Panc1 (cell line): ENCODE measurements around the gene SUPT5H. TPM values are rescaled to one million over a fixed set of nuclear protein-coding genes. Genes with fewer than 3 reads are reported as not detected.

ENCODE experiments used
- ATAC-seq: fragments of 200-7000 bp; cut with Tn5 transposase; 2 replicates; pipeline ENCODE4 v1.9.1; 2020; ENCODE audit warnings: mild to moderate bottlenecking, moderate library complexity
- BruUV-seq: library from RNA; stranded (reverse); fragments of 400-500 nt; replicated peaks from 2 replicates; lab custom pipeline; 2021; lab: Mats Ljungman, UMichigan
- CTCF ChIA-PET: fragments of 300-600 bp; sonication (Branson Sonifier 250); formaldehyde crosslinking; loops from one replicate; lab custom pipeline; 2022; ENCODE audit warnings: antibody characterized with exemption; lab: Charles Lee
- POLR2A ChIA-PET: fragments of 300-600 bp; sonication (Branson Sonifier 250); formaldehyde crosslinking; loops from one replicate; lab custom pipeline; 2022; ENCODE audit warnings: antibody characterized with exemption; lab: Charles Lee
- DNase-seq: peaks from one replicate; pipeline ENCODE4 v3.0.0-alpha.2; 2010; ENCODE audit warnings: low read depth, low spot score
- H3K27ac ChIP-seq: 2 replicates; pipeline ENCODE4 v1.5.1; 2011; ENCODE audit warnings: mild to moderate bottlenecking, low read length, inconsistent platforms
- H3K27me3 ChIP-seq: fragments of 200-500 bp; sonication (Bioruptor generic); 2 replicates; pipeline ENCODE4 v1.6.0; 2014; ENCODE audit warnings: low read length, inconsistent platforms; ENCODE audit not compliant: control insufficient read depth, insufficient read depth
- H3K36me3 ChIP-seq: fragments of 200-500 bp; sonication (Bioruptor generic); 2 replicates; pipeline ENCODE4 v1.5.1; 2014; ENCODE audit warnings: inconsistent platforms, mild to moderate bottlenecking, low read length, moderate library complexity; ENCODE audit not compliant: control insufficient read depth, insufficient read depth
- H3K4me1 ChIP-seq: 2 replicates; pipeline ENCODE4 v1.5.1; 2011; ENCODE audit warnings: inconsistent platforms, mild to moderate bottlenecking, low read length, moderate library complexity; ENCODE audit not compliant: control insufficient read depth, insufficient read depth
- H3K4me3 ChIP-seq, 2 experiments: 2 replicates each; pipeline ENCODE4 v1.5.1; 2011 to 2012; ENCODE audit warnings: low read depth in 2 of 2, low read length in 2 of 2, mild to moderate bottlenecking in 2 of 2, inconsistent platforms in 1 of 2, moderate library complexity in 1 of 2
- H3K9me3 ChIP-seq: fragments of 200-500 bp; sonication (Bioruptor generic); 2 replicates; pipeline ENCODE4 v1.5.1; 2014; ENCODE audit warnings: low read depth, mild to moderate bottlenecking, inconsistent platforms, low read length, moderate library complexity; ENCODE audit not compliant: control insufficient read depth, insufficient read depth
- POLR2AphosphoS5 ChIP-seq: IDR thresholded peaks from 2 replicates; pipeline ENCODE4 v1.6.1; 2012; ENCODE audit warnings: mild to moderate bottlenecking, low read depth, low read length, moderate library complexity
- SIN3A ChIP-seq: IDR thresholded peaks from 2 replicates; pipeline ENCODE4 v1.6.1; 2012; ENCODE audit warnings: low read depth, mild to moderate bottlenecking, low read length, moderate library complexity, borderline replicate concordance; ENCODE audit not compliant: insufficient read depth
- TCF7L2 ChIP-seq: IDR thresholded peaks from 2 replicates; pipeline ENCODE4 v1.6.1; 2011; ENCODE audit warnings: mild to moderate bottlenecking, low read depth, low read length, inconsistent platforms
- in situ Hi-C: cut with HindIII; loops from 2 replicates; pipeline ENCODE4 v1.10.0; 2016; ENCODE audit warnings: low sequenced_read_pairs, low pct_unique_long_range_greater_than_20kb
- intact Hi-C: fragments of 100-400 bp; cut with micrococcal nuclease; formaldehyde crosslinking; loops from one replicate; pipeline ENCODE4 v1.10.0; 2022; ENCODE audit not compliant: unreplicated experiment
- total RNA-seq: library from RNA; stranded (reverse); gene quantifications from one replicate; pipeline ENCODE4 v1.2.1, GENCODE V29; 2021; ENCODE audit not compliant: unreplicated experiment
- TF ChIP-seq, protein P1 (sequence below): fragments of 450-650 bp; IDR thresholded peaks from 2 replicates; pipeline ENCODE4 v1.5.1; 2017; ENCODE audit warnings: mild to moderate bottlenecking
- TF ChIP-seq, protein P2 (sequence below), 2 experiments: IDR thresholded peaks; 2 replicates each; pipeline ENCODE4 v1.6.1; 2011 to 2012; ENCODE audit warnings: low read depth in 2 of 2, control low read depth in 1 of 2, low read length in 1 of 2, mild to moderate bottlenecking in 1 of 2, moderate library complexity in 1 of 2; ENCODE audit not compliant: insufficient read depth in 1 of 2

Gene SUPT5H
- total RNA-seq, 1 experiment from 2014 or later = 1,614 TPM

DNA sequence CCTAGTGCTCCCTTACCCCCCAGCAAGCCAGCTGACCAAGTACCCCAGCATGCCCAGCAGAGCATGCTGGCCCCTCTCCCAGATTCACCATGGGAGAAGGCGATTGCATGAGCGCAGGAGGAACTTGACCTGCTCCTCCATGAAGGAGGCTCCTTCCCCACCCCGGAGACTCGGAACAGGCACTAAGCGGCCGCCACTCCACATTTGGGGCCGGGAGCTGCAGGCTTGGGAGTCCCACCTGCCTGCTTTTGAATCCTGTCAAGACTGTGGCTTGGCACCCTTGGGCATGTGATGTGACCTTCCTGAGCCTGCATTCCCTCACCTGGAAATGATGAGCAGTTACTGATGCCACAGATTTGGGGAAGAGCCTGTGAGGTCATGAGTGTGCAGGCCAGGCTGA, 22.6 kb downstream of the SUPT5H start:
- no peaks in the 10 kb centered on the region for H3K9me3 ChIP-seq
- in situ Hi-C loops (no loop called here), intact Hi-C loops (no loop called here)
- no TSS peak for BruUV-seq
- peaks cover 94% of the 10 kb centered on the region for H3K36me3 ChIP-seq
- ChIA-PET POLR2A (interaction anchor here (0.6 to 2.7 kb wide), 4 partner anchors 16 to 60 kb away, joined by 3 to 19 read pairs (median 6); partner anchors contain the start of gene RPS16), CTCF (interaction anchor here (0.6 to 2.1 kb wide), 3 partner anchors 27 to 35 kb away, joined by 3 to 11 read pairs (median 7); no protein-coding TSS in a partner anchor)
- no peak overlapping the region for H3K27ac ChIP-seq
- ATAC-seq = no peak
- H3K4me3 ChIP-seq = no peak overlapping the region
- H3K27me3 ChIP-seq = no peaks in the 10 kb centered on the region
- DNase-seq = no peak
- TF ChIP-seq, protein P1, sequence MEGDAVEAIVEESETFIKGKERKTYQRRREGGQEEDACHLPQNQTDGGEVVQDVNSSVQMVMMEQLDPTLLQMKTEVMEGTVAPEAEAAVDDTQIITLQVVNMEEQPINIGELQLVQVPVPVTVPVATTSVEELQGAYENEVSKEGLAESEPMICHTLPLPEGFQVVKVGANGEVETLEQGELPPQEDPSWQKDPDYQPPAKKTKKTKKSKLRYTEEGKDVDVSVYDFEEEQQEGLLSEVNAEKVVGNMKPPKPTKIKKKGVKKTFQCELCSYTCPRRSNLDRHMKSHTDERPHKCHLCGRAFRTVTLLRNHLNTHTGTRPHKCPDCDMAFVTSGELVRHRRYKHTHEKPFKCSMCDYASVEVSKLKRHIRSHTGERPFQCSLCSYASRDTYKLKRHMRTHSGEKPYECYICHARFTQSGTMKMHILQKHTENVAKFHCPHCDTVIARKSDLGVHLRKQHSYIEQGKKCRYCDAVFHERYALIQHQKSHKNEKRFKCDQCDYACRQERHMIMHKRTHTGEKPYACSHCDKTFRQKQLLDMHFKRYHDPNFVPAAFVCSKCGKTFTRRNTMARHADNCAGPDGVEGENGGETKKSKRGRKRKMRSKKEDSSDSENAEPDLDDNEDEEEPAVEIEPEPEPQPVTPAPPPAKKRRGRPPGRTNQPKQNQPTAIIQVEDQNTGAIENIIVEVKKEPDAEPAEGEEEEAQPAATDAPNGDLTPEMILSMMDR = no peak
- no peak for TF ChIP-seq POLR2AphosphoS5
- no peak for TF ChIP-seq SIN3A
- TF ChIP-seq, protein P2, sequence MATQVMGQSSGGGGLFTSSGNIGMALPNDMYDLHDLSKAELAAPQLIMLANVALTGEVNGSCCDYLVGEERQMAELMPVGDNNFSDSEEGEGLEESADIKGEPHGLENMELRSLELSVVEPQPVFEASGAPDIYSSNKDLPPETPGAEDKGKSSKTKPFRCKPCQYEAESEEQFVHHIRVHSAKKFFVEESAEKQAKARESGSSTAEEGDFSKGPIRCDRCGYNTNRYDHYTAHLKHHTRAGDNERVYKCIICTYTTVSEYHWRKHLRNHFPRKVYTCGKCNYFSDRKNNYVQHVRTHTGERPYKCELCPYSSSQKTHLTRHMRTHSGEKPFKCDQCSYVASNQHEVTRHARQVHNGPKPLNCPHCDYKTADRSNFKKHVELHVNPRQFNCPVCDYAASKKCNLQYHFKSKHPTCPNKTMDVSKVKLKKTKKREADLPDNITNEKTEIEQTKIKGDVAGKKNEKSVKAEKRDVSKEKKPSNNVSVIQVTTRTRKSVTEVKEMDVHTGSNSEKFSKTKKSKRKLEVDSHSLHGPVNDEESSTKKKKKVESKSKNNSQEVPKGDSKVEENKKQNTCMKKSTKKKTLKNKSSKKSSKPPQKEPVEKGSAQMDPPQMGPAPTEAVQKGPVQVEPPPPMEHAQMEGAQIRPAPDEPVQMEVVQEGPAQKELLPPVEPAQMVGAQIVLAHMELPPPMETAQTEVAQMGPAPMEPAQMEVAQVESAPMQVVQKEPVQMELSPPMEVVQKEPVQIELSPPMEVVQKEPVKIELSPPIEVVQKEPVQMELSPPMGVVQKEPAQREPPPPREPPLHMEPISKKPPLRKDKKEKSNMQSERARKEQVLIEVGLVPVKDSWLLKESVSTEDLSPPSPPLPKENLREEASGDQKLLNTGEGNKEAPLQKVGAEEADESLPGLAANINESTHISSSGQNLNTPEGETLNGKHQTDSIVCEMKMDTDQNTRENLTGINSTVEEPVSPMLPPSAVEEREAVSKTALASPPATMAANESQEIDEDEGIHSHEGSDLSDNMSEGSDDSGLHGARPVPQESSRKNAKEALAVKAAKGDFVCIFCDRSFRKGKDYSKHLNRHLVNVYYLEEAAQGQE (IDR thresholded peaks at IDR 0.05; ENCODE audit: insufficient read depth in 1 of 2, low read depth in 2 of 2, low read length in 1 of 2) = no peak
- no peak for TF ChIP-seq TCF7L2
- no peaks in the 10 kb centered on the region for H3K4me1 ChIP-seq

DNA sequence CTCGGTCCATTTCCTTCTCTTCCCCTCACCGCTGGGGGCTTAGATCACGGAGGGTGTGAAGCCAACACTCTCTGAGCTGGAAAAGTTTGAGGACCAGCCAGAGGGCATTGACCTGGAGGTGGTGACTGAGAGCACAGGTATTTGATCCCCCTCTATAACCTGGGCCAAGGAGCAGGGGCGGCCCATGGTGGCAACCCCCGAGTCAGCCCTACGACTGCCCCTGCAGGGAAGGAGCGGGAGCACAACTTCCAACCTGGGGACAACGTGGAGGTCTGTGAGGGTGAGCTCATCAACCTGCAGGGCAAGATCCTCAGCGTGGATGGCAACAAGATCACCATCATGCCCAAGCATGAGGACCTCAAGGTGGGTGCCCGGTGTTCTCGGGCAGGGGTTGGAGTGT, 23.7 kb downstream of the SUPT5H start:
- TF ChIP-seq, protein P1 = no peak
- no peak for TF ChIP-seq SIN3A
- no peak for TF ChIP-seq TCF7L2
- no peak for TF ChIP-seq POLR2AphosphoS5
- TF ChIP-seq, protein P2 (IDR thresholded peaks at IDR 0.05; ENCODE audit: insufficient read depth in 1 of 2, low read depth in 2 of 2, low read length in 1 of 2) = no peak
- ChIA-PET POLR2A (interaction anchor here (0.6 to 2.7 kb wide), 3 partner anchors 11 to 65 kb away, joined by 3 to 19 read pairs (median 4); partner anchors contain the start of gene RPS16), CTCF (interaction anchor here (0.6 to 2.1 kb wide), 7 partner anchors 15 to 641 kb away, joined by 3 to 9 read pairs (median 7); no protein-coding TSS in a partner anchor)
- H3K27ac ChIP-seq = no peak overlapping the region
- peaks cover 97% of the 10 kb centered on the region for H3K36me3 ChIP-seq
- in situ Hi-C loops = no loop called here
- H3K27me3 ChIP-seq = no peaks in the 10 kb centered on the region
- BruUV-seq = no TSS peak
- ATAC-seq (no peak), DNase-seq (no peak)
- intact Hi-C loops = no loop called here
- H3K9me3 ChIP-seq = no peaks in the 10 kb centered on the region
- no peaks in the 10 kb centered on the region for H3K4me1 ChIP-seq
- H3K4me3 ChIP-seq = no peak overlapping the region
